ENCODE data around the gene MYH14. TPM values are rescaled to one million over a fixed set of nuclear protein-coding genes. Genes with fewer than 3 reads are reported as not detected.
A peak's percentile ranks its signal among the peaks of the same experiment; 100 is the strongest.

The MYH14 gene
- total and polyA plus RNA-seq, 12 donors: 0.22 to 8.5 (median 3.1) TPM

GRCh38 chr19:50255115-50255514 is 51.7 kb downstream of the MYH14 start:
- H3K4me3 ChIP-seq: no peak overlapping the region
- no peak overlapping the region for H3K27ac ChIP-seq
- DNase-seq: no peak
- H3K9me3 ChIP-seq (replicated peaks in 1 of 3): peaks cover 0 to 13% (median 0%) of the 10 kb centered on the region in 3 donors
- H3K36me3 ChIP-seq (replicated peaks in 1 of 2): no peaks in the 10 kb centered on the region
- TF ChIP-seq CTCF (IDR thresholded peaks at IDR 0.05) (no peak), POLR2A (IDR thresholded peaks at IDR 0.05) (no peak)
- no peaks in the 10 kb centered on the region for H3K27me3 ChIP-seq
- intact Hi-C loops (cut with DNase I): no loop called here
- H3K4me1 ChIP-seq (replicated peaks in 1 of 2): no peaks in the 10 kb centered on the region
- 66 to 84% (median 77%) methylated on average over 5 of the region's 5 CpGs for WGBS, 4 donors

DNA sequence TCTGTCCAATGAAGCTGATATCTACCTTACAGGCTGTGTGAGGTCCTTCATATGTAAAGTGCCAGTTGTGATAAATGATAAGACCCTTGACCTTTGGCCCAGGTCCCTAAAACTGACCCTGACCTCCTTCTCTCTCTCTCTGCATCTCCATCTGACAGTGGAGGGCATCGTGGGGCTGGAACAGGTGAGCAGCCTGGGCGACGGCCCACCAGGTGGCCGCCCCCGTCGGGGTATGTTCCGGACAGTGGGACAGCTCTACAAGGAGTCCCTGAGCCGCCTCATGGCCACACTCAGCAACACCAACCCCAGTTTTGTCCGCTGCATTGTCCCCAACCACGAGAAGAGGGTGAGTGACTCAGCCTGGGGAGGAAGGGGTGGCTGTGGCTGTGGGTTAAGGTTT is 53.7 kb downstream of the MYH14 start:
- Histone ChIP-seq H3K9me3 (replicated peaks in 1 of 3) (peaks cover 0 to 13% (median 0%) of the 10 kb centered on the region in 3 donors), H3K4me3 (no peak overlapping the region), H3K4me1 (replicated peaks in 1 of 2) (no peaks in the 10 kb centered on the region), H3K27me3 (no peaks in the 10 kb centered on the region), H3K27ac (no peak overlapping the region), H3K36me3 (replicated peaks in 1 of 2) (no peaks in the 10 kb centered on the region)
- TF ChIP-seq POLR2A (IDR thresholded peaks at IDR 0.05): no peak
- TF ChIP-seq CTCF (IDR thresholded peaks at IDR 0.05): no peak
- no peak for DNase-seq
- WGBS, 4 donors: 90 to 93% (median 92%) methylated on average over 9 to 10 of the region's 10 CpGs; no CpG with 5 or more reads in 1 of the 4 donors
- intact Hi-C loops (cut with DNase I): no loop called here

- Histone ChIP-seq H3K9me3 (replicated peaks in 1 of 3) (no peaks in the 10 kb centered on the region), H3K27ac (no peak overlapping the region), H3K27me3 (no peaks in the 10 kb centered on the region), H3K36me3 (replicated peaks in 1 of 2) (no peaks in the 10 kb centered on the region), H3K4me1 (replicated peaks in 1 of 2) (no peaks in the 10 kb centered on the region), H3K4me3 (no peak overlapping the region)
- intact Hi-C loops (cut with DNase I): no loop called here
- WGBS, 4 donors: 38 to 78% (median 44%) methylated on average over 12 to 25 of the region's 25 CpGs
- peak in 3 of 7 donors; percentile 10 to 26 (median 16) for DNase-seq
- peak in 4 of 6 experiments; percentile 23 to 47 (median 30) for TF ChIP-seq CTCF (IDR thresholded peaks at IDR 0.05)
- TF ChIP-seq POLR2A (IDR thresholded peaks at IDR 0.05): no peak
Observed at GRCh38 chr19:50258918-50259372, 55.5 kb downstream of the MYH14 start.

DNA sequence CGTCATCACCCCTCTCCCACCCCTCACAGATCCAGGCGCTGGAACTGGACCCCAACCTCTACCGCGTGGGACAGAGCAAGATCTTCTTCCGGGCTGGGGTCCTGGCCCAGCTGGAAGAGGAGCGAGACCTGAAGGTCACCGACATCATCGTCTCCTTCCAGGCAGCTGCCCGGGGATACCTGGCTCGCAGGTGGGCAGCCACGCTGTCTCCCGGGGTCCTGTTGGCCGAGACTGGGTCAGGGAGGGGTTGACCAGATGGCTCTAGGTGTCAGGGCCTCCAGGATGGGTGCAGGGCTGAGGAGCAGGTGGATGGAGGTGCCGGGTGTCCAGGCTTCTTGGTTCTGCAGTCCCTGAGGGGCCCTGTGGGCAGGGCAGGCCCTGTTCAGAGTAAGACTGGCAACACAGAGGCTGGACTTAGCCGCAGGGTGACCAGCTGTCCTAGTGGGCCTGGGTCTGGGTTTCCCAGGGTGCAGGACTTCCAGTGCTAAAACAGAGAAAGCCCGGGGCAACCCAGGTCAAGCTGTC is 58.1 kb downstream of the MYH14 start:
- H3K4me3 ChIP-seq: no peak overlapping the region
- H3K36me3 ChIP-seq (replicated peaks in 1 of 2): no peaks in the 10 kb centered on the region
- DNase-seq: no peak
- intact Hi-C loops (cut with DNase I): no loop called here
- no peak overlapping the region for H3K27ac ChIP-seq
- no peak for TF ChIP-seq CTCF (IDR thresholded peaks at IDR 0.05)
- TF ChIP-seq POLR2A (IDR thresholded peaks at IDR 0.05): no peak
- no peaks in the 10 kb centered on the region for H3K9me3 ChIP-seq (replicated peaks in 1 of 3)
- no peaks in the 10 kb centered on the region for H3K27me3 ChIP-seq
- 77 to 90% (median 79%) methylated on average over 3 to 16 of the region's 16 CpGs for WGBS, 4 donors
- no peaks in the 10 kb centered on the region for H3K4me1 ChIP-seq (replicated peaks in 1 of 2)
